Nephron (organoid): Measurements from ENCODE around the gene ENDOG.

Experiments
- H3K27ac Mint-ChIP-seq, 3 experiments: 2 replicates each; pipeline ENCODE4 v1.8.0; 2020; ENCODE audit warnings: mixed read lengths in 3 of 3, mild to moderate bottlenecking in 2 of 3, moderate library complexity in 1 of 3
- H3K27me3 Mint-ChIP-seq: 2 replicates; pipeline ENCODE4 v1.8.0; 2021; ENCODE audit warnings: low read depth, mild to moderate bottlenecking, moderate library complexity, mixed read lengths
- H3K36me3 Mint-ChIP-seq: 2 replicates; pipeline ENCODE4 v1.8.0; 2020; ENCODE audit warnings: low read depth, mixed read lengths
- H3K4me1 Mint-ChIP-seq: 2 replicates; pipeline ENCODE4 v1.8.0; 2020; ENCODE audit warnings: mixed read lengths
- H3K4me3 Mint-ChIP-seq, 3 experiments: 2 replicates each; pipeline ENCODE4 v1.8.0; 2020; ENCODE audit warnings: mild to moderate bottlenecking in 3 of 3, mixed read lengths in 3 of 3, moderate library complexity in 2 of 3
- H3K9me3 Mint-ChIP-seq: 2 replicates; pipeline ENCODE4 v1.8.0; 2020; ENCODE audit warnings: mixed read lengths
- TF ChIP-seq, protein P1 (sequence below), 3 experiments: fragments of 200-600 bp; sonication (generic); IDR thresholded peaks; one replicate each; pipeline ENCODE4 v1.5.0; 2021; ENCODE audit warnings: antibody characterized with exemption in 3 of 3; ENCODE audit not compliant: unreplicated experiment in 3 of 3

ENDOG gene

DNA sequence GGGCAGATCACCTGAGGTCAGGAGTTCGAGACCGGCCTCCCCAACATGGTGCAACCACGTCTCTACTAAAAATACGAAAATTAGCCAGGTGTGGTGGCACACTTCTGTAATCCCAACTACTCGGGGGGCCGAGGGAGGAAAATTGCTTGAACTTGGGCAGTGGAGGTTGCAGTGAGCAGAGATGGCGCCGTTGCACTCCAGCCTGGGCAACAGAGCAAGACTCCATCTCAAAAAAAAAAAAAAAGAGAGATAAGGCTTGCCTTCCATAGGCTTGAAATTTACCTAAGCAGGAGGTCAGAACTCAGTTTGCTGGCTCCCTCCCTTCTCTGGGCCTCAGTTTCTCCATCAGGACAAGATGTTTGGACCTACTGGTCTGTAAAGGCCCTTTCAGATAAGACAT, 10.0 kb downstream of the ENDOG start:
- Mint-ChIP-seq H3K4me1 (peaks cover 14% of the 10 kb centered on the region), H3K36me3 (peaks cover 22% of the 10 kb centered on the region), H3K27me3 (no peaks in the 10 kb centered on the region), H3K27ac (no peak overlapping the region), H3K4me3 (peak overlapping the region; percentile 94 to 97 (median 96)), H3K9me3 (no peaks in the 10 kb centered on the region)
- TF ChIP-seq, protein P1, sequence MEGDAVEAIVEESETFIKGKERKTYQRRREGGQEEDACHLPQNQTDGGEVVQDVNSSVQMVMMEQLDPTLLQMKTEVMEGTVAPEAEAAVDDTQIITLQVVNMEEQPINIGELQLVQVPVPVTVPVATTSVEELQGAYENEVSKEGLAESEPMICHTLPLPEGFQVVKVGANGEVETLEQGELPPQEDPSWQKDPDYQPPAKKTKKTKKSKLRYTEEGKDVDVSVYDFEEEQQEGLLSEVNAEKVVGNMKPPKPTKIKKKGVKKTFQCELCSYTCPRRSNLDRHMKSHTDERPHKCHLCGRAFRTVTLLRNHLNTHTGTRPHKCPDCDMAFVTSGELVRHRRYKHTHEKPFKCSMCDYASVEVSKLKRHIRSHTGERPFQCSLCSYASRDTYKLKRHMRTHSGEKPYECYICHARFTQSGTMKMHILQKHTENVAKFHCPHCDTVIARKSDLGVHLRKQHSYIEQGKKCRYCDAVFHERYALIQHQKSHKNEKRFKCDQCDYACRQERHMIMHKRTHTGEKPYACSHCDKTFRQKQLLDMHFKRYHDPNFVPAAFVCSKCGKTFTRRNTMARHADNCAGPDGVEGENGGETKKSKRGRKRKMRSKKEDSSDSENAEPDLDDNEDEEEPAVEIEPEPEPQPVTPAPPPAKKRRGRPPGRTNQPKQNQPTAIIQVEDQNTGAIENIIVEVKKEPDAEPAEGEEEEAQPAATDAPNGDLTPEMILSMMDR (IDR thresholded peaks at IDR 0.05; ENCODE audit: unreplicated experiment in 3 of 3), result no peak

DNA sequence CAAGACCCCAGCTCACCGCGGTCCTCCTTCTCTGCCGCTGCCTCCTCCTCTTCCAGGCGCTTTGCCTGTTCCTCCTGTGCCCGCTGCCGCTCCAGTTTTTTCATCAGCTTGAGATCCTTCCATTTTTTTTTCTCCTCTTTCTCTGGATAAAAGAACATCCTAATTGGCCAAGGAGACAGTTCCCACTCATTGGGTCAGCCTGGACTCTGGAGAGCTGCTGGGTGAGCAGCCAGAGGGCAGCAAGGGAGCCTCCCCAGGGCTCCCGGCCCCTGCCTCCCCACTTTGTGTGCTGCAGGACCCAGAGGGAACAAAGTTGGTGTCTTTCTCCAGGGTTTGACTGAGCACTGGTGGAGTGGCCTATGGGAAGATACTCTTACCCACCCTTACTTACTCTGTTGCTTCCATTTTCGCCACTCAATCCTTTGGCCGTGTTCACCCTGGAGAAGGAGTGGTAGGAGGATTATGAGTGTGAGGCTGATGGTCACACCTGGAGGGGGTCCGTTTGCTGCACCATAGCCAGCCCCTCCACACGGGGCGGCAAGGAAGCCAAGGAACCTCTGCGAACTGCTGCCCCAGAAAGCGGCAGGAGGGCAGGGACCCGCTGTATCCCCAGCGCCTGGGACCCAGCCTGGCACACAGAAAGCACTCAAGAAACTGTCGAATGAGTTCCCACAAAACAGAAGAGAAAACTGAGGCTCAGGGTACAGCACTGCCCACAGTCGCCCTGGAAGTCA, 10.6 kb downstream of the ENDOG start:
- peak overlapping the region in 1 of 3 experiments; percentile 76 for H3K27ac Mint-ChIP-seq

DNA sequence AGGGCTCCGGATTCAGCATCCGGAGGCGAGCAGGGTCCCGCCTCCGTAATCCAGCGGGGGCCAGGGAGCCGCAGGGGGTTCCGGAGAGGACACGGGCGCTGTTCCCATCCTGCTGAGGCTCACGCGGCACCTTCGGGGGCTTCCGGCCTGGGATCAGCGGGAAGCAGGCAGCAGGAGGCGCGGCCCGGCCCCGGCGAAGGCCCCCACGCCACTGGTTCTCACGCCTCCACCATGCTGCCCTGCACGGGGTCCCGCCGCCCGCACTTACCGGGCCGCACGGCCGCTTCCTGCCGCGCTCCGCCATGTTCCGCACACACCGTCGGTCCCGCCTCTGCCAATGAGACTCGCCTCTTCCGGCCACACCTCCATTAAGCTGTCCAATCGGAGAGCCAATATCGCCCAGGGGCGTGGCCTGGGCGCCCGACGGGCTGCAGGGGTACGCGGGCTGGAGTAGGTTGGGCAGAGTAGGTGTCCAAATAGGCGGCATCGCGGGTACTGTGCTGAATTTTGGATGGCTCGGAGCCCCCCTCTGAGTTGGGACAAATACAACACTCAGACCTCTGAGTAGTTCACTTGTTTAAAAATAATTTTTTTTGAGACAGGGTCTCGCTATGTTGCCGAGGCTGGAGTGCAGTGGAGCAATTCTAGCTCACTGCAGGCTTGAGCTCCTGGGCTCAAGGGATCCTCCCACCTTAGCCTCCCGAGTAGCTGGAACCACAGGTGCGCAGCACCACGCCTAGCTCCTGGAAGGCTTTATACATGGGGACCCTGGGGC, 11.4 kb downstream of the ENDOG start, which contains the start of gene SPOUT1:
TSS of gene SPOUT1 (minus strand) at position 318 of the 775 bp plus-strand sequence. CDS start at position 304, 14 bp downstream.
- Mint-ChIP-seq H3K9me3 (no peaks in the 10 kb centered on the region), H3K27me3 (no peaks in the 10 kb centered on the region), H3K27ac (peak within 1 kb of the TSS in 2 of 3 experiments; percentile 76 to 87), H3K4me3 (peak within 1 kb of the TSS; percentile 94 to 97 (median 96)), H3K4me1 (peaks cover 14% of the 10 kb centered on the region), H3K36me3 (peaks cover 26% of the 10 kb centered on the region)
- TF ChIP-seq, protein P1 (IDR thresholded peaks at IDR 0.05; ENCODE audit: unreplicated experiment in 3 of 3), result no peak

More for the DNA sequence above, 10.6 kb downstream of the ENDOG start:
- TF ChIP-seq, protein P1 (IDR thresholded peaks at IDR 0.05; ENCODE audit: unreplicated experiment in 3 of 3), result no peak
- Mint-ChIP-seq H3K27me3 (no peaks in the 10 kb centered on the region), H3K36me3 (peaks cover 26% of the 10 kb centered on the region), H3K4me3 (peak overlapping the region; percentile 94 to 97 (median 96)), H3K9me3 (no peaks in the 10 kb centered on the region), H3K4me1 (peaks cover 14% of the 10 kb centered on the region)

DNA sequence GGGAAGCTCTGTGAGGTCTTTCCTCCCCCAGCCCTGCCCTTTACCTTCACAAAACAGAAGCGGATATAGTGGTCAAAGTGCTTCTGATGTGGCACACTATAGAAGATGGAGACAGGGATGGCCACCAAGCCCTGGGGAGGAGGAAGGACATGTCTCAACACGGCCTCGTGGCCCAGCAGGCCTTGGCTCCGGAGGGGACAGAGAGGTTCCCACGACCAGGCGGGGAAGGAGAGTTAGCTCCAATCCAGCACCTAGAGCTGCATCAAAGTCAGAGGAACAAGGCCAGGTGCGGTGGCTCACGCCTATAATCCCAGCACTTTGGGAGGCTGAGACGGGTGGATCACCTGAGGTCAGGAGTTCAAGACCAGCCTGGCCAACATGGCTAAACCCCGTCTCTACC, 15.4 kb downstream of the ENDOG start:
- peaks cover 20% of the 10 kb centered on the region for H3K4me1 Mint-ChIP-seq
- TF ChIP-seq, protein P1 (IDR thresholded peaks at IDR 0.05; ENCODE audit: unreplicated experiment in 3 of 3), result no peak
- H3K36me3 Mint-ChIP-seq, result peaks cover 16% of the 10 kb centered on the region
- H3K9me3 Mint-ChIP-seq, result no peaks in the 10 kb centered on the region
- H3K27ac Mint-ChIP-seq, result no peak overlapping the region
- H3K27me3 Mint-ChIP-seq, result no peaks in the 10 kb centered on the region
- H3K4me3 Mint-ChIP-seq, result peak overlapping the region in 1 of 3 experiments; percentile 28

DNA sequence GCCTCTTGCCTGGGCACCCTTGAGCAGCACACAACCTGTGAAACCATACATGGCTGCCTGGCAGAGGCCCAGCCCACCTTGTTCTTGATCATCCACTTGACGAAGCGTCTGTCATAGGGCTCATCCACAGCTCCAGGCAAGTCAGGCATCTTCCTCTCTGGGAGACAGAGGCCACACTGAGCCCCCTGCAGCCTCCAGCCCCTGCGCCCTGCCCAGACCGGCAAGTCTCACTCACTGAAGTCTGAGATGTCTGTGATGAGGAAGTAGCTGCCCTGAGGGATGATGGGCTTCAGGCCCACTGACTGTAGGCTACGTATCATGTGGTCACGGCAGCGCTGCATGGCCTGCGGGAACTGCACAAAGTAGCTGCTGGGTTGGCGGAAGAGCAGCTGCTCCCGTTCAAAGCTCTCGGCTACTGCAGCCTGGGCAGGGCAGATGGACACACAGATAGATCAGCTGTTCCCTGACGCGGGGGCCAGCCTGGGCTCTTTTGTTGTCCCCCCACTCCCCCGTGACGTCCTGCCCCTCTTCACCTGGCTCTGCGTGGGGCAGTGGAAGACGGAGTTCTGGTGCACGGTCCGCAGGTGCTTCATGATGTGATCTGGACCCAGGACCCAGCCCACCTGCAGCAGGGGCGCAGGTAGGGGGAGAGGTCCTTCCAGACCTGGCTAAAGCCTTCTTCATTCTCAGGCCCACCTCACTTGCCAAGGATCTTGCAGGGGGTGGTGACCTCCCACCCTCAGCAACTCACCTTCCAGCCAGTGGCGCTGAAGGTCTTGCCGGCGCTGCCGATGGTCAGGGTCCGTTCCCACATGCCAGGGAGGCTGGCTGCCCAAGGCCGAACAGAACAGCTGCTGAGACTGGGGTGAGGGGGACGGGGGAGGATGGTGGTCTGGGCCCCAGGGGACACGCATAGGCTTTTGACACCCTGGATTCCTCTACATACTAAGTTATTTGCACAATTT, 17.2 kb downstream of the ENDOG start:
- peaks cover 12% of the 10 kb centered on the region for H3K36me3 Mint-ChIP-seq
- no peaks in the 10 kb centered on the region for H3K27me3 Mint-ChIP-seq
- H3K9me3 Mint-ChIP-seq, result no peaks in the 10 kb centered on the region
- peak overlapping the region in 1 of 3 experiments; percentile 19 for H3K4me3 Mint-ChIP-seq
- TF ChIP-seq, protein P1 (IDR thresholded peaks at IDR 0.05; ENCODE audit: unreplicated experiment in 3 of 3), result no peak
- peaks cover 10% of the 10 kb centered on the region for H3K4me1 Mint-ChIP-seq
- H3K27ac Mint-ChIP-seq, result no peak overlapping the region
